Measurements from ENCODE around the gene TAS2R60. TPM values are rescaled to one million over a fixed set of nuclear protein-coding genes. Genes with fewer than 3 reads are reported as not detected.

Gene TAS2R60
- total and polyA plus RNA-seq, 2 of the 8 experiments (the other 6 are each of a cell fraction or from before 2014, with no cell fraction given) = 0.15 to 0.32 TPM

DNA sequence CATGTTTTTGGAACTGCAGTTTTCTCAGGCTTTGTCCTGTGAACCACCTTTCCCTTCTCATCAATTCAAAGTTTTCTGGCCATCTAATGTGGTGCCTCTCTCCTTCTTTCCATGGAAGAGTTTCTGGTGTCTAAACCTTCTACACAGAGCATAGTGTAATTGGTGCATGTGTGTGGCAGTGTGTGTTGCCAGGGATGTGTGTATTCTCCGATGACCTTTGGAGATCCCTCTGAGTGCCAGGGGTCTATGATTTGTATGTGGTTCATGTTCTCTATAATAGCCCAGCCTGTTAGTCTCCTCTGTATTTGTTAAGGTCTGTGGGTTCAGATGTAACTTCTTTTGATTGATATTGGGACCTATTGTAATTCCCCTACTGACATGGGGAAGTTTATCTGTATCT is 1.5 kb downstream of the TAS2R60 start (continued):
- TF ChIP-seq EP300 (IDR thresholded peaks at IDR 0.05; ENCODE audit: borderline replicate concordance in 1 of 2, low read depth in 2 of 2, low read length in 2 of 2) (no peak), SP1 (IDR thresholded peaks at IDR 0.05; ENCODE audit: low read depth, low read length) (no peak), RFX5 (IDR thresholded peaks at IDR 0.05; ENCODE audit: borderline replicate concordance, low read depth, low read length) (no peak), CBX8 (IDR thresholded peaks at IDR 0.05; ENCODE audit: borderline replicate concordance, low read depth, low read length) (no peak), SUZ12 (IDR thresholded peaks at IDR 0.05; ENCODE audit: low read length) (no peak), BACH1 (IDR thresholded peaks at IDR 0.05; ENCODE audit: low read length) (no peak), GTF2F1 (IDR thresholded peaks at IDR 0.05; ENCODE audit: borderline replicate concordance, low read depth, low read length) (no peak)
- TF ChIP-seq, protein P1, sequence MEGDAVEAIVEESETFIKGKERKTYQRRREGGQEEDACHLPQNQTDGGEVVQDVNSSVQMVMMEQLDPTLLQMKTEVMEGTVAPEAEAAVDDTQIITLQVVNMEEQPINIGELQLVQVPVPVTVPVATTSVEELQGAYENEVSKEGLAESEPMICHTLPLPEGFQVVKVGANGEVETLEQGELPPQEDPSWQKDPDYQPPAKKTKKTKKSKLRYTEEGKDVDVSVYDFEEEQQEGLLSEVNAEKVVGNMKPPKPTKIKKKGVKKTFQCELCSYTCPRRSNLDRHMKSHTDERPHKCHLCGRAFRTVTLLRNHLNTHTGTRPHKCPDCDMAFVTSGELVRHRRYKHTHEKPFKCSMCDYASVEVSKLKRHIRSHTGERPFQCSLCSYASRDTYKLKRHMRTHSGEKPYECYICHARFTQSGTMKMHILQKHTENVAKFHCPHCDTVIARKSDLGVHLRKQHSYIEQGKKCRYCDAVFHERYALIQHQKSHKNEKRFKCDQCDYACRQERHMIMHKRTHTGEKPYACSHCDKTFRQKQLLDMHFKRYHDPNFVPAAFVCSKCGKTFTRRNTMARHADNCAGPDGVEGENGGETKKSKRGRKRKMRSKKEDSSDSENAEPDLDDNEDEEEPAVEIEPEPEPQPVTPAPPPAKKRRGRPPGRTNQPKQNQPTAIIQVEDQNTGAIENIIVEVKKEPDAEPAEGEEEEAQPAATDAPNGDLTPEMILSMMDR (IDR thresholded peaks at IDR 0.05; ENCODE audit: control extremely low read depth in 1 of 3, insufficient read depth in 1 of 3, low read depth in 1 of 3, low read length in 3 of 3) = no peak
